Activated naive CD4-positive, alpha-beta T cell treated with anti-CD3 and anti-CD28 coated beads for 36 hours (primary cell): Measurements from ENCODE around the gene MPPED2. TPM values are rescaled to one million over a fixed set of nuclear protein-coding genes. Genes with fewer than 3 reads are reported as not detected.

Experiments
- CTCF ChIA-PET: fragments of 350-600 bp; sonication (Branson Sonifier 250); formaldehyde crosslinking; loops from one replicate; lab custom pipeline; 2021; ENCODE audit warnings: antibody characterized with exemption; lab: Charles Lee
- DNase-seq: peaks from one replicate; pipeline ENCODE4 v3.0.0-alpha.2; 2020
- H3K27ac Mint-ChIP-seq: one replicate; pipeline ENCODE4 v1.8.0; 2021; ENCODE audit warnings: mild to moderate bottlenecking, mixed read lengths
- H3K27me3 Mint-ChIP-seq: one replicate; pipeline ENCODE4 v1.8.0; 2021; ENCODE audit warnings: low read depth, mixed read lengths
- H3K36me3 Mint-ChIP-seq: one replicate; pipeline ENCODE4 v1.8.0; 2021; ENCODE audit warnings: low read depth, mixed read lengths
- H3K4me1 Mint-ChIP-seq: one replicate; pipeline ENCODE4 v1.8.0; 2021; ENCODE audit warnings: low read depth, mixed read lengths
- H3K4me3 Mint-ChIP-seq: one replicate; pipeline ENCODE4 v1.8.0; 2021; ENCODE audit warnings: mild to moderate bottlenecking, moderate library complexity, mixed read lengths
- H3K9me3 Mint-ChIP-seq: one replicate; pipeline ENCODE4 v1.8.0; 2021; ENCODE audit warnings: mixed read lengths
- intact Hi-C: fragments of 100-400 bp; cut with micrococcal nuclease; formaldehyde crosslinking; loops from one replicate; pipeline ENCODE4 v1.15.1; 2023
- total RNA-seq, 2 experiments: library from RNA; stranded (reverse); gene quantifications; one replicate each; pipeline ENCODE4 v1.2.3, GENCODE V29; 2021

MPPED2 gene
- total RNA-seq, 2 experiments from 2014 or later, result not detected

- intact Hi-C loops, result no loop called here
Observed at GRCh38 chr11:30432716-30433115, 153.4 kb downstream of the MPPED2 start.

GRCh38 chr11:30432178-30432577 is 154.0 kb downstream of the MPPED2 start:
- Mint-ChIP-seq H3K27ac (no peak overlapping the region), H3K36me3 (no peaks in the 10 kb centered on the region), H3K27me3 (peaks cover 3% of the 10 kb centered on the region), H3K4me1 (no peaks in the 10 kb centered on the region), H3K4me3 (no peak overlapping the region), H3K9me3 (no peaks in the 10 kb centered on the region)
- DNase-seq, result no peak
- CTCF ChIA-PET, result interaction anchor here (0.7 kb wide), 1 partner anchor 96 kb away, joined by 3 read pairs; no protein-coding TSS in a partner anchor
- intact Hi-C loops, result no loop called here

More at GRCh38 chr11:30432716-30433115, 153.4 kb downstream of the MPPED2 start:
- CTCF ChIA-PET, result interaction anchor here (0.6 to 0.7 kb wide), 2 partner anchors 96 to 1281 kb away, joined by 3 read pairs; no protein-coding TSS in a partner anchor
- H3K27ac Mint-ChIP-seq, result no peak overlapping the region
- no peaks in the 10 kb centered on the region for H3K36me3 Mint-ChIP-seq
- H3K4me3 Mint-ChIP-seq, result no peak overlapping the region
- no peak for DNase-seq
- H3K27me3 Mint-ChIP-seq, result peaks cover 1% of the 10 kb centered on the region
- no peaks in the 10 kb centered on the region for H3K4me1 Mint-ChIP-seq
- H3K9me3 Mint-ChIP-seq, result no peaks in the 10 kb centered on the region

GRCh38 chr11:30431127-30431814 is 154.9 kb downstream of the MPPED2 start:
- no peaks in the 10 kb centered on the region for H3K36me3 Mint-ChIP-seq
- intact Hi-C loops, result no loop called here
- no peak overlapping the region for H3K4me3 Mint-ChIP-seq
- CTCF ChIA-PET, result no interaction called here
- no peak overlapping the region for H3K27ac Mint-ChIP-seq
- H3K27me3 Mint-ChIP-seq, result peaks cover 3% of the 10 kb centered on the region
- H3K4me1 Mint-ChIP-seq, result no peaks in the 10 kb centered on the region
- no peak for DNase-seq
- no peaks in the 10 kb centered on the region for H3K9me3 Mint-ChIP-seq

GRCh38 chr11:30429550-30429949 is 156.6 kb downstream of the MPPED2 start:
- DNase-seq, result no peak
- Mint-ChIP-seq H3K27ac (no peak overlapping the region), H3K9me3 (no peaks in the 10 kb centered on the region), H3K4me1 (no peaks in the 10 kb centered on the region), H3K36me3 (no peaks in the 10 kb centered on the region), H3K4me3 (no peak overlapping the region), H3K27me3 (peaks cover 7% of the 10 kb centered on the region)
- intact Hi-C loops, result no loop called here
- CTCF ChIA-PET, result no interaction called here

GRCh38 chr11:30426781-30427180 is 159.4 kb downstream of the MPPED2 start:
- CTCF ChIA-PET, result interaction anchor here (0.6 kb wide), 1 partner anchor 11 kb away, joined by 3 read pairs; no protein-coding TSS in a partner anchor
- no peak overlapping the region for H3K4me3 Mint-ChIP-seq
- H3K36me3 Mint-ChIP-seq, result no peaks in the 10 kb centered on the region
- H3K27me3 Mint-ChIP-seq, result peaks cover 8% of the 10 kb centered on the region
- intact Hi-C loops, result no loop called here
- H3K4me1 Mint-ChIP-seq, result no peaks in the 10 kb centered on the region
- H3K27ac Mint-ChIP-seq, result no peak overlapping the region
- no peak for DNase-seq
- H3K9me3 Mint-ChIP-seq, result no peaks in the 10 kb centered on the region

- Mint-ChIP-seq H3K36me3 (no peaks in the 10 kb centered on the region), H3K27ac (no peak overlapping the region), H3K9me3 (no peaks in the 10 kb centered on the region), H3K4me3 (no peak overlapping the region), H3K4me1 (no peaks in the 10 kb centered on the region), H3K27me3 (peaks cover 9% of the 10 kb centered on the region)
- no peak for DNase-seq
- intact Hi-C loops, result no loop called here
- CTCF ChIA-PET, result no interaction called here
Observed at GRCh38 chr11:30424844-30425243, 161.3 kb downstream of the MPPED2 start.

- Mint-ChIP-seq H3K36me3 (no peaks in the 10 kb centered on the region), H3K27ac (no peak overlapping the region), H3K9me3 (no peaks in the 10 kb centered on the region), H3K4me1 (no peaks in the 10 kb centered on the region), H3K4me3 (no peak overlapping the region), H3K27me3 (peaks cover 9% of the 10 kb centered on the region)
- intact Hi-C loops, result no loop called here
- DNase-seq, result no peak
- CTCF ChIA-PET, result no interaction called here
Observed at GRCh38 chr11:30424321-30424720, 161.8 kb downstream of the MPPED2 start.

- Mint-ChIP-seq H3K27ac (no peak overlapping the region), H3K4me1 (no peaks in the 10 kb centered on the region), H3K4me3 (no peak overlapping the region), H3K27me3 (peaks cover 9% of the 10 kb centered on the region), H3K9me3 (no peaks in the 10 kb centered on the region), H3K36me3 (no peaks in the 10 kb centered on the region)
- DNase-seq, result no peak
- intact Hi-C loops, result no loop called here
- CTCF ChIA-PET, result no interaction called here
Observed at GRCh38 chr11:30423886-30424285, 162.3 kb downstream of the MPPED2 start.

GRCh38 chr11:30423279-30423648 is 162.9 kb downstream of the MPPED2 start:
- Mint-ChIP-seq H3K36me3 (no peaks in the 10 kb centered on the region), H3K4me3 (no peak overlapping the region), H3K27me3 (peaks cover 9% of the 10 kb centered on the region), H3K27ac (no peak overlapping the region), H3K4me1 (no peaks in the 10 kb centered on the region), H3K9me3 (no peaks in the 10 kb centered on the region)
- DNase-seq, result no peak
- CTCF ChIA-PET, result no interaction called here
- intact Hi-C loops, result no loop called here

- CTCF ChIA-PET, result no interaction called here
- intact Hi-C loops, result no loop called here
- no peak for DNase-seq
- H3K4me1 Mint-ChIP-seq, result no peaks in the 10 kb centered on the region
- no peak overlapping the region for H3K27ac Mint-ChIP-seq
- peaks cover 9% of the 10 kb centered on the region for H3K27me3 Mint-ChIP-seq
- no peaks in the 10 kb centered on the region for H3K9me3 Mint-ChIP-seq
- no peaks in the 10 kb centered on the region for H3K36me3 Mint-ChIP-seq
- no peak overlapping the region for H3K4me3 Mint-ChIP-seq
Observed at GRCh38 chr11:30422447-30423278, 163.5 kb downstream of the MPPED2 start.

- H3K9me3 Mint-ChIP-seq, result no peaks in the 10 kb centered on the region
- peaks cover 11% of the 10 kb centered on the region for H3K27me3 Mint-ChIP-seq
- no peak overlapping the region for H3K4me3 Mint-ChIP-seq
- intact Hi-C loops, result no loop called here
- no peaks in the 10 kb centered on the region for H3K4me1 Mint-ChIP-seq
- H3K27ac Mint-ChIP-seq, result no peak overlapping the region
- no peak for DNase-seq
- CTCF ChIA-PET, result no interaction called here
- H3K36me3 Mint-ChIP-seq, result no peaks in the 10 kb centered on the region
Observed at GRCh38 chr11:30420233-30420787, 165.8 kb downstream of the MPPED2 start.

- no peaks in the 10 kb centered on the region for H3K4me1 Mint-ChIP-seq
- no peak for DNase-seq
- H3K9me3 Mint-ChIP-seq, result no peaks in the 10 kb centered on the region
- CTCF ChIA-PET, result no interaction called here
- H3K4me3 Mint-ChIP-seq, result no peak overlapping the region
- H3K36me3 Mint-ChIP-seq, result no peaks in the 10 kb centered on the region
- intact Hi-C loops, result no loop called here
- H3K27ac Mint-ChIP-seq, result no peak overlapping the region
- peaks cover 10% of the 10 kb centered on the region for H3K27me3 Mint-ChIP-seq
Observed at GRCh38 chr11:30414806-30415205, 171.3 kb downstream of the MPPED2 start.
